SU-DHL-6 (cell line): ENCODE data around the gene SAP25.
A peak's percentile ranks its signal among the peaks of the same experiment; 100 is the strongest.

Experiments used
- H2AFZ ChIP-seq: fragments of 200-600 bp; sonication (generic); 2 replicates; pipeline ENCODE4 v1.6.1; 2014; ENCODE audit warnings: low read depth, mild to moderate bottlenecking, moderate library complexity, mixed read lengths, antibody characterized with exemption, low read length; ENCODE audit not compliant: severe bottlenecking
- H3F3A ChIP-seq: fragments of 200-600 bp; shearing (Covaris generic); 2 replicates; pipeline ENCODE4 v1.6.0; 2016; ENCODE audit warnings: antibody characterized with exemption, mild to moderate bottlenecking; ENCODE audit not compliant: insufficient read depth
- H3K27ac ChIP-seq: fragments of 200-600 bp; sonication (generic); 2 replicates; pipeline ENCODE4 v1.5.1; 2016; ENCODE audit warnings: low read depth, mild to moderate bottlenecking, low read length, moderate library complexity, mixed read lengths
- H3K27me3 ChIP-seq: fragments of 200-600 bp; sonication (generic), shearing (Covaris generic); 2 replicates; pipeline ENCODE4 v1.6.0; 2014; ENCODE audit warnings: mild to moderate bottlenecking, low read length
- H3K36me3 ChIP-seq: fragments of 200-600 bp; sonication (generic); 2 replicates; pipeline ENCODE4 v1.6.1; 2014; ENCODE audit warnings: mild to moderate bottlenecking, low read length, mixed read lengths
- H3K4me2 ChIP-seq: fragments of 300-600, 200-600 bp; shearing (Covaris generic), sonication (generic); 2 replicates; pipeline ENCODE4 v1.6.0; 2014; ENCODE audit warnings: low read length, low read depth, mild to moderate bottlenecking; ENCODE audit not compliant: poor library complexity, severe bottlenecking
- H3K4me3 ChIP-seq: fragments of 200-600 bp; sonication (generic); 2 replicates; pipeline ENCODE4 v1.5.1; 2014; ENCODE audit warnings: antibody characterized with exemption, low read length, mild to moderate bottlenecking, mixed read lengths; ENCODE audit not compliant: insufficient read depth, poor library complexity, severe bottlenecking
- H3K79me2 ChIP-seq: fragments of 200-600 bp; sonication (generic); 2 replicates; pipeline ENCODE4 v1.6.1; 2014; ENCODE audit warnings: mild to moderate bottlenecking, low read length, moderate library complexity; ENCODE audit not compliant: insufficient read depth
- H3K9ac ChIP-seq: fragments of 200-600 bp; sonication (generic); 2 replicates; pipeline ENCODE4 v1.7.0; 2014; ENCODE audit warnings: mild to moderate bottlenecking, low read length
- H3K9me2 ChIP-seq: fragments of 200-600 bp; sonication (generic); replicated peaks from 2 replicates; pipeline ENCODE4 v1.6.1; 2014; ENCODE audit warnings: low read length; ENCODE audit not compliant: insufficient read depth
- H3K9me3 ChIP-seq: fragments of 200-600 bp; sonication (generic); 2 replicates; pipeline ENCODE4 v1.6.1; 2014; ENCODE audit warnings: low read length, mixed read lengths; ENCODE audit not compliant: insufficient read depth
- H4K20me1 ChIP-seq: fragments of 200-600 bp; sonication (generic); 2 replicates; pipeline ENCODE4 v1.6.1; 2014; ENCODE audit warnings: low read depth, mild to moderate bottlenecking, antibody characterized with exemption, low read length, moderate library complexity, mixed read lengths
- CTCF ChIP-seq: fragments of 200-600 bp; sonication (generic); IDR thresholded peaks from one replicate; pipeline ENCODE4 v1.5.1; 2017; ENCODE audit warnings: antibody characterized with exemption, mild to moderate bottlenecking, low read length, moderate library complexity; ENCODE audit not compliant: insufficient read depth, poor library complexity, severe bottlenecking
- EZH2phosphoT487 ChIP-seq: fragments of 200-600 bp; sonication (generic), shearing (Covaris generic); conservative IDR thresholded peaks from 2 replicates; pipeline ENCODE4 v1.6.1; 2018; ENCODE audit warnings: mild to moderate bottlenecking, antibody characterized with exemption, low read length, moderate library complexity, mixed read lengths

Gene SAP25

GRCh38 chr7:100545360-100546128, 28.2 kb downstream of the SAP25 start:
- Histone ChIP-seq H3K36me3 (no peaks in the 10 kb centered on the region), H3K4me3 (no peak overlapping the region), H4K20me1 (no peaks in the 10 kb centered on the region), H3K9ac (0 out of 2 replicates have a peak overlapping the region, but pooled peaks have one; percentile 1), H3F3A (0 out of 2 replicates have a peak, but pooled peaks cover 4% of the 10 kb centered on the region), H3K27me3 (no peaks in the 10 kb centered on the region), H3K9me2 (no peaks in the 10 kb centered on the region), H3K4me2 (no peak overlapping the region), H3K79me2 (no peaks in the 10 kb centered on the region), H3K9me3 (no peaks in the 10 kb centered on the region), H2AFZ (no peak overlapping the region), H3K27ac (no peak overlapping the region)
- TF ChIP-seq EZH2phosphoT487 (no peak), CTCF (no peak)

GRCh38 chr7:100544967-100545359, 28.7 kb downstream of the SAP25 start:
- Histone ChIP-seq H2AFZ (no peak overlapping the region), H3K9me3 (no peaks in the 10 kb centered on the region), H3K4me2 (no peak overlapping the region), H3K27me3 (no peaks in the 10 kb centered on the region), H3F3A (0 out of 2 replicates have a peak, but pooled peaks cover 4% of the 10 kb centered on the region), H3K36me3 (no peaks in the 10 kb centered on the region), H3K79me2 (no peaks in the 10 kb centered on the region), H3K9ac (no peak overlapping the region), H4K20me1 (no peaks in the 10 kb centered on the region), H3K27ac (no peak overlapping the region), H3K4me3 (no peak overlapping the region), H3K9me2 (no peaks in the 10 kb centered on the region)
- TF ChIP-seq CTCF: no peak
- no peak for TF ChIP-seq EZH2phosphoT487

GRCh38 chr7:100544386-100544785, 29.3 kb downstream of the SAP25 start:
- no peaks in the 10 kb centered on the region for H3K36me3 ChIP-seq
- no peak overlapping the region for H3K4me2 ChIP-seq
- H3K9me3 ChIP-seq: no peaks in the 10 kb centered on the region
- no peaks in the 10 kb centered on the region for H3K9me2 ChIP-seq
- no peak overlapping the region for H3K9ac ChIP-seq
- no peak overlapping the region for H3K4me3 ChIP-seq
- no peak overlapping the region for H3K27ac ChIP-seq
- no peaks in the 10 kb centered on the region for H3K27me3 ChIP-seq
- no peaks in the 10 kb centered on the region for H3K79me2 ChIP-seq
- no peak for TF ChIP-seq CTCF
- no peak for TF ChIP-seq EZH2phosphoT487
- H3F3A ChIP-seq: 0 out of 2 replicates have a peak, but pooled peaks cover 3% of the 10 kb centered on the region
- no peak overlapping the region for H2AFZ ChIP-seq
- no peaks in the 10 kb centered on the region for H4K20me1 ChIP-seq
